ENCODE results near the gene TSPAN9.

GRCh38 chr12:3222306-3222705 is 145.1 kb downstream of the TSPAN9 start:
- TF ChIP-seq CTCF (IDR thresholded peaks at IDR 0.05; ENCODE audit: insufficient read depth, low read depth, low read length) (no peak), EZH2 (IDR thresholded peaks at IDR 0.05; ENCODE audit: insufficient read depth, low read length) (no peak)
